ENCODE data around the gene LY9.

The LY9 gene

DNA sequence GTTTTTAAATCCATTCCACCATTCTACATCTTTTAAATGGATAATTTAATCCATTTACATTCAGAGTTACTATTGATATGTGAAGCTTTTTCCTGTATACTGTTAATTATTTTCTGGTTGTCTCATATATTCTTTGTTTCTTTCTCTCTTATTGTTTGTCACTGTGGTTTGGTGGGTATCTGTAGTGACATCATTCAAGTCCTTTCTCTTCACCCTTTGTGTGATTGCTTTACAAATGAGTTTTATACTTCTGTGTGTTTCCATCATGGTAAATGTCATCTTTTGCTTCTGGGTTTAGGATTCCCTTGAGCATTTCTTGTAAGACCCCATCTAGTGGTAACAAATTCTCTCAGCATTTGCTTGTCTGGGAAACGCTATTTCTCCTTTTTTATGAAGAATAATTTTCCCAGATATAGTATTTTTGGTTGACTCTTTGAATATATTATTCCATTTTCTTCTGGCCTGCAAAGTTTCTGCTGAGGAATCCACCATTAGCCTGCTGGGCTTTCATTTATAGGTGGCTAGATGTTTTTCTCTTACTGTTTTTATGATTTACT lies 10.2 kb downstream of the LY9 start:
- DNase-seq, result no peak

DNA sequence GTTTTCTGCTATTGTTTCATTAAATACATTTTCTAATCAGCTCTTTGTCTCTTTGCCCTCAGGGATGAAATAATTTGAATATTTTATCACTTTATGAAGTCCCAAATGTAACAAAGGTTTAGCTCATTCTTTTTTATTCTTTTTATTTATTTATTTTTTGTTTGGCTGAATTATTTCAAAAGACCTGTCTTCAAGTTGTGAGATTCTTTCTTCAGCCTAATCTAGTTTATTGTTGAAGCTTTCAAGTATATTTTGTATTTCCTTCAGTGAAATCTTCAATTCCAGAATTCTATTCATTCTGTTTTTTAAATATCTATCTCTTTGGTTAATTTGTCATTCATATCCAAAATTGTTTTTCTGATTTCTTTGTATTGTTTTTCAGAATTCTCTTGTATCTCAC lies 10.8 kb downstream of the LY9 start:
- DNase-seq, result no peak

DNA sequence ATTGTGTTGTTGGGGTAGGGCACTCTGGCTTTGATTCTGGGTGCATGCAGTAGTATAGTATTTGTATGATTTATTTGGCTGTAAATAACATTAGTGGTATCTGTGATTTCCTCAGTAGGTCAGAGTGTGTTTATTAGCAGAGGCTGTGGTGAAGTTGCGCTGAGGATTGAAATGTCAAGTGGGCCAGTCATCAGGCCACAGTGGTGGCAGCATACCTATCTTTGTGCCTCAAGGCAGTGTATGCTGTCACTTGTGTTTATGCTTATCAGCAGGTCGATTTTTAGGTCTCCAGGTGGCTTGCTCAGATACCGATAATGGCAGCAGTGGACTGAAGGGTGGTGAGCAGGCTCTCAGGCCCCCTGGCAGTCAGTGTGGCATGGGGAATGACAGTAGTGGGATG lies 11.3 kb downstream of the LY9 start:
- DNase-seq, result no peak

DNA sequence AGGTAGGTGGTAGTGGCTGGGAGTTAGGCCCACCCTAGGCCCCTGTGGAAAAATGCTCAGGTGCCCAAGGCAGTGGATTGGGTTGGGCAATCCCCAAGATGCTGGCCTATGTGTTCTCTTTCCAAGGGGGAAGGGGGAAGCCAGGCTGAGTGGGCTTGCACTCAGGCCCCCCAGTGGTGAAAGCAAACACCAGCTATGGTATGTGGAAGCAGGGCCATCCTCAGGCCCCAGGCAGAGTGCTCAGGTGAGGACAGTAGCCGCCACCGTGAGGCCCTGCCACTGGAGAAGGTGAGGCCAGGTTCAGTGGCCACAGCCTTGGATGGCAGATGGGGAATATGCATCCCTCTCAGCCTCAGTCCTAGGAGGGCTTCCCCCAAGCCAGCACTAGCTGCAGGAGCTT lies 11.8 kb downstream of the LY9 start:
- DNase-seq, result no peak

DNA sequence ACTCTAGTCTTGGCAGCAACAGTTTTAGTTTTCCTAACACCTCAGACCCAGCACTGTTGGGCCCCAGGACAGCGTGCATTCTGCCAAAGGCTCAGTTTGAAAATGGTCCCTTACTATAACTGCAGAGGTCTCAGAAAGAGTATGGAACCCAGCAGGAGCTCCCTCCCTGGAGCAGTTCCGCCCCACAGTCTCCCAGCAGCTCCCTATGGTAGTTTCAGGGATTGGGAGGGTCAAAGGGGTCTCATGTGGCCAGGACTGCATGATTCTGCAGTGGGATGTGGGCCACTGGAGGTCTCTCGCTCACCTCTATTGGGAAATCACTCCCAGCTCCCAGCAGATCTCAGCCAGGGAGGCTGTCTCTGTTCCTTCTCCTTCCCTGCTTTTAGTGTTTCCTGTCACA lies 12.3 kb downstream of the LY9 start:
- DNase-seq, result no peak

DNA sequence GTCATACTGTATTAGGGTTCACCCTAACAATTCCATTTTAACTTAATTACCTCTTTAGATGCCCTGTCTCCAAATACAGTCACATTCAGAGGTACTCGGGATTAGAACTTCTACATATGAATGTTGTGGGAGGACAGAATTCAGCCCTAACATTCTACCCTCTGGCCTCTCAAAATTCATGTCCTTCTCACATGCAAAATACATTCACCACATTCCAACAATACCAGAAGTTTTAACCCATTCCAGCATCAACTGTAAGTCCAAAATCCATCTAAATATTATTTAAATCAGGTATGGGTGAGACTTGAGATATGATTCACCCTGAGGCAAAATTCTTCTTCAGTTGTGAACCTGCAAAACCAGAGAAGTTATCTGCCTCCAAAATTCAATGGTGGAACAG lies 14.5 kb downstream of the LY9 start:
- DNase-seq, result no peak

DNA sequence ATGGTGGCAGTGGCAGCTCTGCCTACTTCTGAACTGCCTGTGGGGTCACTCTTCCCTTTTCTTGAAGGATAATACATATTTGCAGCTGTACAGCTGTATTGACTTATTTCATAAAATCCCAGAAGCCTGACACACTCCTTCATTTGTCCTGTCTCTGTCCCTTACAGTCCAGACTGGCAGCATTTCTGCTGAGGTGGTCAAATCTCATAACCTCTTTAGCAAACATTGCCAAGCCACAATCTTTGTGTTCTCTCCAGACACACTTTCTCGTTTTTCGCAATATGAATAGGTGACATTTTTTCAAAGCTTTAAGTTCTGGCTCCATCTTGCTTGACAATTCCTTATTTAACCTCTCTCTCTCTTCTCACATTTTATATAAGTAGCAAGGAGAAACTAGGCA lies 15.2 kb downstream of the LY9 start:
- DNase-seq, result no peak

DNA sequence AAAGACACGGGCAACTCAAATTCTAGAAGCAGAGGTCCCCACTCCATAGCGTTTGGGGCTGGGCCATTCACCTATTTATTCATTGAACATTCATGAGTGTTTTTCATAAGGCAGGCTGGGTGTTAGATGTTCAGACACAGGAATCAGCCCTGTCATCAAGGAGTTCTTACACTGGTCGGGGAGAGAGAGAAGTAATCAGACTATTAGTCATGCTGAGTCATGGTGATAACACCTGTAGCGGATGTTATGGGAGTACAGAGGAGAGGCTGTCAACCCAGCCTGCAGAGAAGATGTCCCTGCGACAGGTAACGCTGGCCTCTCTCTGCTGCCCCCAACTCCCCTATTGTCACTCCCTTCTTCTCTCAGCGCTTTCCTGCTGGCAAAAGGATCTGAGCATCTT lies 17.2 kb downstream of the LY9 start:
- DNase-seq, result no peak

DNA sequence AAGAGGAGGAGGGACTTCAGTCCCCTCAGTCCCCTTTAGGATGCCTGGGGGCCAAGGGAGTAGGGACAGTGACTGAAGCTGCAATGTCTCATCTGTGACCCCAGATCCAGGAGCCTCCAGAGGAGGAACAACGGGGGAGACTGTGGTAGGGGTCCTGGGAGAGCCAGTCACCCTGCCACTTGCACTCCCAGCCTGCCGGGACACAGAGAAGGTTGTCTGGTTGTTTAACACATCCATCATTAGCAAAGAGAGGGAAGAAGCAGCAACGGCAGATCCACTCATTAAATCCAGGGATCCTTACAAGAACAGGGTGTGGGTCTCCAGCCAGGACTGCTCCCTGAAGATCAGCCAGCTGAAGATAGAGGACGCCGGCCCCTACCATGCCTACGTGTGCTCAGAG lies 18.3 kb downstream of the LY9 start:
- DNase-seq, result no peak

DNA sequence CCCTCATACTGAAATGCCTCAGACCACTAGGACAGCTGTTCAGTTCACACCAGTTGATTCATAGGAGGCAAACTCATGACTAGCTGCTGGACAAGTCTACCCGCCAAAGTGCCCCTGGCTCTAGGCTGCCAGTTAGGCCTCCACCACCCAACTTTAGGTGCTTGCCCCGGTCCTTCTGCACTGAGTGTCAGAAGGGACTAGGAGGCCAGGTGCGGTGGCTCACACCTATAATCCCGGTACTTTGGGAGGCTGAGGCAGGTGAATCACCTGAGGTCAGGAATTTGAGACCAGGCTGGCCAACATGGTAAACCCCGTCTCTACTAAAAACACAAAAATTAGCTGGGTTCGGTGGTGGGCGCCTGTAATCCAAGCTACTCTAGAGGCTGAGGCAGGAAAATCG lies 18.9 kb downstream of the LY9 start:
- DNase-seq, result no peak

DNA sequence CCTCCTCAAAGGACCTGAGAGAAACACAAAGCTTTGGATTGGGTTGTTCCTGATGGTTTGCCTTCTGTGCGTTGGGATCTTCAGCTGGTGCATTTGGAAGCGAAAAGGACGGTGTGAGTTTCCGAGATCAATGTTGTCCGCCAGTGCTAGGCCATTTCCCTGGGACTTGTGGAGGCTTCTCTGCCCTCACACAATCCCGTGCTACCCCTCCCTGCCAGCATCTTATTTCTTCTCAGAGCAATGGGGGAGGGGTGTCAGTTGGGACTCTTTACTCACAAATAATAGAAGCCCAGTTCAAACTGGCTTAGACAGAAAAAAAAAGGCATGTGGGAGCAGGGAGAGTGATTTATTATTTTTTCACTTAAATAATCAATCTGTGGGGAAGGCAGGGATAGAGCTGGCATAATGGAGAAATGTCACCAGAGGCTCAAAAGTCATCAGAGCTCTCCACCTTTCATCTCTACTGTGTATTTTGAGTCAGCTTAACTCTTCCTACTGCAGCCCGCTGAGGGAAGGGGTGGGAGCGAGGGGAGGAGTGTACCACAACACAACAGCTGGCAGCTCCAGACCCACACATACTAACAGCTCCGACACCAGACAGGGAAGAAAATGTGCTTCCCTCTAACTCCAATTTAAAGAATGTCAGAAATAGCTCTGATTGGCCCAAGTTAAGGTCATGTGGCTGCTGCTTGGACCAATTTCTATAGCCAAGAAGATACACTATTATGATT lies 22.4 kb downstream of the LY9 start:
- DNase-seq, result no peak

DNA sequence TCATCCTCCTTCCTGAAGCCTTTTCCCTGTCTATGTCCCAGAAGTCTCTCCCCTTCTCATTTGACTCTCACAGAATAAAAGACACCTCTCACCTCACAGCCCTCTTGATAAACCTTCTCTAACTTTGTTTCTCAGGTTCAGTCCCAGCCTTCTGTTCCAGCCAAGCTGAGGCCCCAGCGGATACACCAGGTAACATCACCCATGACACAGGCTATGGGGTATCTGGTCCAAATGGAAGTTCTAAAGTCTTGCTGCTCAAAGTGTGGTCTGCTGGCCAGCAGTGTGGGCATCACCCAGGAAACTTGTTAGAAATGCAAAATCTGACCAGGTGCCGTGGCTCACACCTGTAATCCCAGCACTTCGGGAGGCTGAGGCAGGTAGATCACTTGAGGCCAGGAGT lies 23.2 kb downstream of the LY9 start:
- no peak for DNase-seq

DNA sequence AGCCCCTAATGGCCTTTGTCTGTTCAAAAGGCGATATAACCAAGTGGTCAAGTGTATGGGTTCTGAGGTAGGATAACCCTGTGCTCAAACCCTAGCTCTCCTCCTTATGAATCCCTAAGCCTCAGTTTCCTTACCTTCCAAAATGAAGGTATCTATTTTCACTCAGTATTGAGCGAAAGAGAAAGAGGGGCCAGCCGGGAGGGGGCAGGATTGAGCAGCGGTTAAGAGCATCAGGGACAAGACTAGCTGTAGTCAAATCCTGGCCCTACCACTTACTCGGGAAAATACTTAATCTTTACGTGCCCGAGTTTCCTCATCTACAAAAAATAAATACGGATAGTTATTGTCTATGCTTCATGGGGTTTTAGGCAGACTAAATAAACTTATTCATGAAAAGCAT lies 25.7 kb downstream of the LY9 start:
- no peak for DNase-seq

DNA sequence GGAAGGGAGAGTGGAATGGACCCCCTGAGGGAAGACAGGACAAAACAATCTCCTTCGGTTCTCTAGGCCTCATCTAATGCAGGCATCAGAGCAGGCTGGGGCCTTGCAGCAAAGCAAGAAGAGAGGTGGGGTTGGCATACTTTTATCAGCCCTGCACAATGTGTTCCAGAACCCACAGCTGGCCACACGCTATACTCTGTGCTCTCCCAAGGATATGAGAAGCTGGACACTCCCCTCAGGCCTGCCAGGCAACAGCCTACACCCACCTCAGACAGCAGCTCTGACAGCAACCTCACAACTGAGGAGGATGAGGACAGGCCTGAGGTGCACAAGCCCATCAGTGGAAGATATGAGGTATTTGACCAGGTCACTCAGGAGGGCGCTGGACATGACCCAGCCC lies 27.3 kb downstream of the LY9 start:
- DNase-seq, result no peak

DNA sequence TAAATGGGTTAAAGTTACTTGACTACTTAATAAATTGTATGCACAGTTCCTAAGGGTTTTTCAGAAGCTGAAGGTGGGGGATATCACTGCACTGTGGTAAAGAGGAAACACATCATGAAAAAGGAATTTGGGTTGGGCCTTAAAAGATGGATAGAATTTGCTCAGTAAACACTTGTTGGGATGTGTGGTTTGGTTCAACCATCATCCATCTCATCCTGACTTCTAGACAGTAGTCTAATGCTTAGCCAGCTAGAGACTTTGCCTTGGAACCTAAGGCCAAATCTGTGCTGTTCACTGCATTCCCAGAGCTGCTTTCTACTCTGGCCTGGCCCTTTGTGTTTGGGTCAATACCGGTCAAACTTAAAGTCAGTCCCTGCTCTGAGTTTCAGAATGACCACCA lies 30.6 kb downstream of the LY9 start:
- no peak for DNase-seq

DNA sequence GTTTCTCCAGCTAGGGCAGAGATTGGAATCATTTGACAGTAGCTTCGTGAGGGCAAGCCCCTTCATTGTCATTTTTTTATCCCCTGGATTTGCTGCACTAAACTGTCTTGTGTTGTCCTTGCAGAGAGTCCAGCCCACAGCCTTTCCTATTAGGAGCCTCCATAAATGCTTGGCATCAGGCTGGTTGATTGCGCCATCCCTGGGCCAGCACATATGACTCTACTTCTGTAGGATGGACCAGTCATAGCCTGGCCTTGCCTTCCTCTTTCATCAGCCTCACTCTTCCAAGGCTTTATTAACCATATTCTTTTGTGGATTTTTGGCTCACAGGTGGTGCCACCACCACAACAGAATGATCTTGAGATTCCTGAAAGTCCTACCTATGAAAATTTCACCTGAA lies 31.4 kb downstream of the LY9 start:
- DNase-seq, result peak in 1 of 2 experiments; percentile 17

DNA sequence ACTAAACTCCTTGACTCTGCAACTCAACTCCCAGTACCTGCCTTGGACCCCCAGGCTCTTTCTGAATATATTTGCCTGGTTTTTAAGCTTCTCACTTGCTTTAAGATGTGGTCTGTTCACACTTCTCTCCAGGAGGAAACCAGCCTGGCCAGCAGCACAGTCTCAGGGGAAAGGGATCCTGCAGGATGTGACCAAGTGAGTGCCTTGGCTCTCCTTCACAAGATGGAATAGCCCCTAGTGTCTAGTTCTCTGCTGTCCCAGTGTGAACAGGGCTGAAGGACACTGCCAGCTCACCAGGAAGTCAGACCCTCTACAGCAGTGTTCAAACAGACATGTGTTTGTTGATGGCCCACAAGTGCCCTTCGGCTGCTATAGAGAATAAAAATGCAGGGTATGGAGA lies 33.8 kb downstream of the LY9 start:
- DNase-seq, result no peak

DNA sequence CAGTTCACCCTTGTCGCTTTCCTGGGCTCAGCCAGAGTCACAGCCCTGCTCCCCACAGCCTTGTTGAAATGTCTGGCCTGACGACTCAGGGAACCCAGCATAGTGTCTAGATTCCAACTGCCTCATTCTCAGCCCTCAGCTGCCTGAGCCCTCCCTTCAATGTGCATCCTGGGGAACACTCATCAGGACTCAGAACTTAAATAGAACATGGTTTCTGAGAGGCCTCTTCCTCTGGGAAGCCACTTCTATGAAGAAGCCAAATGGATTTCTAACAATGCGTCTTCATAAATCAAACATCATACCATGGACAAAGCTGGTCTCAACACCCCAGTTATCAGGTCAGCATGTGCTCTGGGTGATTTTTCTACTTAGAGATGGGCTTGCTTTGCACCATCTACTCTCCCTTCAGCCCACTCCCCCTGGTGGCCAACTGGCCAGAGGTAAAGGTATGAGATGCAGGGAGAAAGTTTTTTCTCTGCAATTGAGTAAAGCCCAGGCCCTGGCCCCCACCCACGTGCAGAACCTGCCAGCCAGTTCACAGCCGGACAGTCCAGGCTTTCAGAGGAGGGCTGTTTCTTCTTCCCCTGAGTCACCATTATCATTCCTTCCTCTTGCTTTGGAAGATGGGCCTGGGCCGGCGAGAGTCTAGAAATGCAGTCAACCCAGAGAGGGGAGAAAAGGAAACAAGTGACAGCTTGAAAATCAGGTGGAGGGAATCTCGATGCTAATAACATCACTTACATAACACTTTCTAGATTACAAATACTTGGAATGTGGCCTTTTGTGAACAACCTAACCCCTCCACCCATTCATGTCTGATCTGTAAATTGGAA lies 34.6 kb downstream of the LY9 start:
- peak; percentile 29 to 42 for DNase-seq

DNA sequence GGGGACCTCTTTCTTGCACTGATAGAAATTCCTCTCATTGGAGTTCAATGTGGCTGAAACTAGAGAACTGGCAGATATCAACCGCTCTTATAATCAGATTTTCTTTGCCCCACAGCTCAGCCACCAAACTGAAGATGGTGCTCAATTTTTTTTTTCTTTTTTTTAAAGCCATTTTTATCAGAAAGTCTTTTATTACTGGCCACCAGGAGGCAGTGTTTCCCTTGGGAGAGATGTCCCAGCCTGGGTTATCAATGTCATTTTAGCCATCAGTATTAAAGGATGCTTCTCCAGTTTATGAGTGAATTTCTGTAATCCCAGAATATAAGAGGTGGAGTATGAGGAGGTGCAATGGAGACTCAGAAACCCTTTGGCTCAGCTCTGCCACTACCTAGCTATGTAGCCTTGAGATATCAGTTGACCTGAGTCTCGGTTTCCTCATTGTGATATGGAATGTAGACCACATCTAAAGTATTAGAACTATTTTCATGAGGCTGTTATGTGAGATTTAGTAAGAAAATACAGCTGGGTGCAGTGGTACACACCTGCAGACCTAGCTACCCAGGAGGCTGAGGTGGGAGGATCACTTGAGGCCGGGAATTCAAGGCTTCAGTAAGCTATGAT lies 39.1 kb downstream of the LY9 start:
- DNase-seq, result peak; percentile 67 to 71

DNA sequence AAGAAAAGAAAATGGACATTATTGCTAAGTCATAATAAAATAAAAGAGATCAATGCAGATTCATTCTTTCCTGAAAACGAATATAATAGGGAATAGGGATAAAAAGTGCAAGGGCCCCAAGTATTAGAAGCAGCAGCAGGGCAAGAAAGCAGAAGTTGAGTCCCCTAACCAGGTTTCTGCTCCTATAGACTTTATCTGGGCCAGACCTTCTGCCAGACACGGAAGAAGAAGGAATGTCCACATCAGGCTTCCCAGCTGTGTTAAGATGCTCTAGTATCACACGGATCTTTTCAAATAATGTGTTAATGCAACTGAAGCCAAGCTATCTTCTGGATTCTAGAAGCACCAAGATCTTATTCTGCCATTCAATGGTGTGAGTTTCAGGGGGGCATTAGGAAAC lies 39.8 kb downstream of the LY9 start:
- DNase-seq, result no peak

DNA sequence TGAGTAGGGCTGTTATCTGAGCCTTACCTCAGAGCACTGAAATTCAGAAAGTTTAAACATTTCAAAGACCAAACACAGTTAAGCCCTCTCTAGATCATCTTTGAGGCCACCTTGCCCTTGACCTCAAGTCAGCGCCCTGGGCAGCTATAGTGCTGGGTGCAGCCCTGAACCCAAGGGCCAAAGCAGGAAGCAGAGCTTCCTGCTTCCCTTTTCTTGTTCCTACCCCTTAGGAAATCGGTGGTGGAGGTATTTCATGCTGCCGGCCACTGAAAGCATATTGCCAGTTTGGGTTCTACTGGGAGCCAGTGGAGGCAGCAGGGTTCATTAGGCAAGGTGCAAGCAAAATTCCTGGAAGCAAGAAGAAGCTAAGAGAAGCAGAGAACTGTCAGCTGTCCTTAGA lies 40.6 kb downstream of the LY9 start:
- DNase-seq, result peak; percentile 48 to 63

DNA sequence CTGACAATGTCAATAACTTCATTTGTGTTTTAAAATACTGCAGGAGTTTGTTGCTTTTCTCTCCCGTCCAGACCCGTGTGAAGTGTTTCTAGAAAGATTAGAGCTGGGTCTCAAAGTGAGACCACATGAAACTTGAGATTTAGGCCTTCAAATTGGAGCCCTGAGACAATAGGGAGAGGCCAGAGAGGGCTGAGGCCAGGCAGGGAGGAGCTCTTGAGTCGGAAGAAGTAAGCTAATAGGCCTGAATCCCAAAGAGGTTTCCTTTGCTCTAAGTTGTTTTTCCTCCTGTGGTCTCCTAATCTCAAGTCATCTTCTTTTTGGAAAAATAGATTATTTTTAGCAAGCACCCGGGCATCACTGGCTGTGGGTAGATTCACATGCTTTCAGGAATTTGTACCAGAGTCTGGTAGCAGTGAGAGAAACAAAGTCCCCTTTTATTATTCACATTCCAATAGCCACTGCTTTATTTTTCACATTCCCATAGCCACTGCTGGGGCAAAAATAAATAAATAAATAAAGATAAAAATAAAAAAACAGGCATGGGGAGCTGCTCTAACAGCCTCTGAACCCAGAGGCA lies 41.1 kb downstream of the LY9 start:
- DNase-seq, result no peak

DNA sequence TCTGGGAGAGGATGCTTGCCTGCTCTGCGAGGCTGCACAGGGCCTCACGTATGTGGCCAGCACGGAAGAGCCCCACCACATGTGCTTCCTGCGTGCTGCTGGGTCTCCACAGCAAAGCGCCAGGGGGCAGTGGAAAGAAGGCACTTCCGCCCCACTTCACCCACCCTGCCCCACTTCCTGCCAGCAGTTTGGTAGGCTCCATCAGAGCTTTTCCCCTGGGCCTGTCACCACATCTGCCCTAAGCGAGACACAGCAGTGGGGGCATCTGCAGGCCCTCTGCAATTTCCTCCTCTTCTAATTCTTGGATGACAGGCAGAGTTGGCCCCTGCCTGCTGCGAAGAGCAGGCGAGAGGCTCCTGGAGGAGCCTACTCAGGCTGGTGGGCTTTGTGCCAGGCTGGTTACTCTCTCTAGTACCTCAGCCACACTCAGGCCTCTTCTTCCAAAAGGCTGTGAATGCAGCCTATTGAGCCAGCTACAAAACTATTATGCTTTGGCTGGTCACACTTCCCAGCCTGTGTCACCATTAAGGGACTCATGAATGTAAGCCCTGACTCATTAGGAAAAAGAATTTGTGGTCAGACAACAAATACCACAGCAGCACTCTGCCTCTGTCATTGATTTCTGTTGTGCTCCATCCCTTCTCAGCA lies 41.7 kb downstream of the LY9 start:
- peak; percentile 77 to 86 for DNase-seq

Measured in AML-193 (cell line).